ENCODE measurements around the gene IGFLR1. TPM values are rescaled to one million over a fixed set of nuclear protein-coding genes. Genes with fewer than 3 reads are reported as not detected.

Gene IGFLR1
- total and polyA plus RNA-seq, 2 donors (not counting 3 experiments of a cell fraction or from before 2014, with no cell fraction given): 2.6 to 7.6 TPM

GRCh38 chr19:35718345-35719041, 23.8 kb downstream of the IGFLR1 start:
- peak overlapping the region; percentile 62 for H3K9ac ChIP-seq (replicated peaks; ENCODE audit: extremely low read depth, insufficient read depth, low read length)
- H3K4me2 ChIP-seq (ENCODE audit: insufficient read depth, low read length): peak overlapping the region; percentile 44
- intact Hi-C loops (cut with micrococcal nuclease): no loop called here
- peak overlapping the region; percentile 57 to 64 (median 57) for H3K4me3 ChIP-seq (replicated peaks in 1 of 3; ENCODE audit: insufficient read depth in 1 of 3, low read depth in 1 of 3, low read length in 3 of 3)
- H3K9me1 ChIP-seq (replicated peaks; ENCODE audit: control insufficient read depth, extremely low read depth, insufficient read depth, low read length): no peaks in the 10 kb centered on the region
- TSS peak; percentile 18 for BruUV-seq (replicated peaks)
- TF ChIP-seq MAX (IDR thresholded peaks at IDR 0.05; ENCODE audit: insufficient read depth, insufficient read length): no peak
- TF ChIP-seq MYC (IDR thresholded peaks at IDR 0.05; ENCODE audit: low read depth, low read length): no peak
- TF ChIP-seq GATA2 (IDR thresholded peaks at IDR 0.05; ENCODE audit: insufficient read depth, insufficient read length, low read depth, low read length): no peak
- peaks cover 17% of the 10 kb centered on the region for H3K4me1 ChIP-seq (ENCODE audit: control insufficient read depth, extremely low read depth, insufficient read depth, low read length)
- ChIA-PET POLR2A (no interaction called here), CTCF (interaction anchor here (0.5 to 1.8 kb wide), 5 partner anchors 16 to 362 kb away, joined by 3 to 7 read pairs (median 3); partner anchors contain the start of genes LIN37, PSENEN and U2AF1L4)
- H3K27ac ChIP-seq (ENCODE audit: insufficient read depth, low read depth, low read length): no peak overlapping the region
- dilution Hi-C loops (cut with MboI; ENCODE audit: extremely low pct_ligation_motif_present, low sequenced_read_pairs): no loop called here
- H3K9me3 ChIP-seq (replicated peaks; ENCODE audit: control insufficient read depth, insufficient read depth, low read length): no peaks in the 10 kb centered on the region
- no peak overlapping the region for H2AFZ ChIP-seq (ENCODE audit: low read depth, low read length)
- H3K79me2 ChIP-seq (ENCODE audit: control insufficient read depth, insufficient read depth, low read length): peaks cover 30% of the 10 kb centered on the region
- DNase-seq (ENCODE audit: low read depth, low spot score): peak; percentile 25
- H3K36me3 ChIP-seq (ENCODE audit: control insufficient read depth in 2 of 2, extremely low read depth in 1 of 2, insufficient read depth in 2 of 2, low read length in 2 of 2): peaks cover 6 to 24% of the 10 kb centered on the region in 2 experiments
- peak; percentile 67 for FAIRE-seq
- no peaks in the 10 kb centered on the region for H4K20me1 ChIP-seq (replicated peaks; ENCODE audit: control insufficient read depth, extremely low read depth, insufficient read depth, low read length)
- H3K27me3 ChIP-seq (ENCODE audit: control insufficient read depth in 2 of 2, insufficient read depth in 2 of 2, low read length in 2 of 2): no peaks in the 10 kb centered on the region

- intact Hi-C loops (cut with micrococcal nuclease) (loop anchor here (1.0 kb wide), 11 partner anchors 16 to 366 kb away; partner anchors contain the start of genes PROSER3, PSENEN and U2AF1L4), dilution Hi-C loops (cut with MboI; ENCODE audit: extremely low pct_ligation_motif_present, low sequenced_read_pairs) (no loop called here)
- POLR2A ChIA-PET: no interaction called here
- TF ChIP-seq FOS (IDR thresholded peaks at IDR 0.05; ENCODE audit: borderline replicate concordance, insufficient read depth, low read length): no peak
- TF ChIP-seq EZH2 (IDR thresholded peaks at IDR 0.05; ENCODE audit: borderline replicate concordance, low read depth, low read length, severe bottlenecking): no peak
- peak; percentile 30 for TF ChIP-seq POLR2AphosphoS5 (IDR thresholded peaks at IDR 0.05; ENCODE audit: insufficient read depth, low read depth, low read length)
- TF ChIP-seq MAX (IDR thresholded peaks at IDR 0.05; ENCODE audit: insufficient read depth, insufficient read length): no peak
- CTCF ChIA-PET: interaction anchor here (1.0 to 1.8 kb wide), 4 partner anchors 15 to 30 kb away, joined by 3 to 7 read pairs (median 4); partner anchors contain the start of genes LIN37, PSENEN and U2AF1L4
- Histone ChIP-seq H3K4me3 (replicated peaks in 1 of 3; ENCODE audit: insufficient read depth in 1 of 3, low read depth in 1 of 3, low read length in 3 of 3) (peak within 1 kb of the TSS; percentile 57 to 64 (median 57)), H3K9me3 (replicated peaks; ENCODE audit: control insufficient read depth, insufficient read depth, low read length) (no peaks in the 10 kb centered on the region), H4K20me1 (replicated peaks; ENCODE audit: control insufficient read depth, extremely low read depth, insufficient read depth, low read length) (no peaks in the 10 kb centered on the region), H3K36me3 (ENCODE audit: control insufficient read depth in 2 of 2, extremely low read depth in 1 of 2, insufficient read depth in 2 of 2, low read length in 2 of 2) (peaks cover 6 to 17% of the 10 kb centered on the region in 2 experiments), H3K4me2 (ENCODE audit: insufficient read depth, low read length) (peak within 1 kb of the TSS; percentile 61), H3K4me1 (ENCODE audit: control insufficient read depth, extremely low read depth, insufficient read depth, low read length) (peaks cover 17% of the 10 kb centered on the region), H3K9ac (replicated peaks; ENCODE audit: extremely low read depth, insufficient read depth, low read length) (peak within 1 kb of the TSS; percentile 62), H2AFZ (ENCODE audit: low read depth, low read length) (peak within 1 kb of the TSS; percentile 97), H3K27me3 (ENCODE audit: control insufficient read depth in 2 of 2, insufficient read depth in 2 of 2, low read length in 2 of 2) (no peaks in the 10 kb centered on the region), H3K79me2 (ENCODE audit: control insufficient read depth, insufficient read depth, low read length) (peaks cover 30% of the 10 kb centered on the region), H3K9me1 (replicated peaks; ENCODE audit: control insufficient read depth, extremely low read depth, insufficient read depth, low read length) (no peaks in the 10 kb centered on the region), H3K27ac (ENCODE audit: insufficient read depth, low read depth, low read length) (peak within 1 kb of the TSS; percentile 36)
- no peak for DNase-seq (ENCODE audit: low read depth, low spot score)
- BruUV-seq (replicated peaks): no TSS peak
- FAIRE-seq: no peak
These were observed 24.4 kb downstream of the IGFLR1 start, which contains the start of gene KMT2B for GRCh38 chr19:35717665-35718344. Gene KMT2B (plus strand): TSS chr19:35718003. CDS start chr19:35718019, 16 bp downstream.
